ENCODE measurements around the gene TRAF7. TPM values are rescaled to one million over a fixed set of nuclear protein-coding genes. Genes with fewer than 3 reads are reported as not detected.
A peak's percentile ranks its signal among the peaks of the same experiment; 100 is the strongest.

TRAF7 gene
- total and polyA plus RNA-seq, 2 of the 8 experiments (the other 6 are each of a cell fraction or from before 2014, with no cell fraction given), result 96.8 to 148 TPM

DNA sequence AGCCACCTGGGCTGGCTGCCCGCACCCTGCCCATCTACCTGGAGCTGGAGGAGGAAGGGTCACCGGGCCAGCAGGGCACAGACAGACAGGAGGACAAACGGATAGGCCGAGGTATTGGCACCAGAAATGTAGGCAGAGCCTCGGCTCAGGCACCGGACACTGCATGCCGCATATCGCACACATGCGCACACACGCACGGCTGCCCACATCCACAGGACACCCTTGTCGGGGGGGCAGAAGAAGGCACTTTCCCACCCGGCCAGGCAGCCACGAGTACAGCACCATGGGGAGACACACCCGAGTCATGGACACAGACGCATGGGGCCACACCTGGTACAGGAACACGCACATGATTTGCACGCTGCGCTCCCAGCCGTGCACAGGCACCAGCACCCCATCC, 26.4 kb downstream of the TRAF7 start:
- peaks cover 2% of the 10 kb centered on the region; the same call in 1 of the 2 replicates for H3K23me2 ChIP-seq (ENCODE audit: low read depth, low read length)
- H3K4me1 ChIP-seq (replicated peaks in 1 of 4; ENCODE audit: control insufficient read depth in 3 of 4, insufficient read depth in 4 of 4, low read length in 3 of 4), result peaks cover 0 to 7% (median 2%) of the 10 kb centered on the region in 4 experiments; a peak in 4 of 7 replicates
- no peak overlapping the region for H2AFZ ChIP-seq (ENCODE audit: low read length)
- no peak overlapping the region for H3K23ac ChIP-seq (ENCODE audit: insufficient read length)
- no peak overlapping the region for H3K4me3 ChIP-seq (ENCODE audit: extremely low read depth in 1 of 4, insufficient read depth in 2 of 4, low read depth in 3 of 4, low read length in 4 of 4)
- DNase-seq (ENCODE audit: low read depth in 1 of 2, low spot score in 2 of 2) (no peak), FAIRE-seq (no peak)
- H4K8ac ChIP-seq (ENCODE audit: extremely low read depth, insufficient read depth, low read length), result no peak overlapping the region
- H3K4me2 ChIP-seq (ENCODE audit: insufficient read depth in 1 of 2, low read depth in 2 of 2, low read length in 2 of 2), result no peak overlapping the region
- no peak overlapping the region for H2BK120ac ChIP-seq (replicated peaks; ENCODE audit: low read depth, low read length)
- H4K5ac ChIP-seq (ENCODE audit: insufficient read length, low read depth, low read length), result no peak overlapping the region
- 0 out of 2 replicates have a peak overlapping the region, but pooled peaks have one; percentile 24 for H2BK5ac ChIP-seq (ENCODE audit: low read depth, low read length)
- H3K56ac ChIP-seq (replicated peaks; ENCODE audit: insufficient read length, low read depth, low read length), result no peak overlapping the region
- H2BK20ac ChIP-seq (ENCODE audit: low read length), result no peak overlapping the region
- WGBS, 2 experiments (ENCODE audit: extremely low coverage in 1 of 2, insufficient coverage in 1 of 2, insufficient read length in 1 of 2, insufficient replicate concordance in 2 of 2, low coverage in 1 of 2, low lambda C conversion rate in 2 of 2, missing lambda C conversion rate in 1 of 2), result 90% methylated on average over 20 of the region's 20 CpGs; no CpG with 5 or more reads in 1 of the 2 experiments
- H3K79me2 ChIP-seq (ENCODE audit: control insufficient read depth in 1 of 2, insufficient read depth in 2 of 2, low read length in 2 of 2), result no peaks in the 10 kb centered on the region
- H3K27me3 ChIP-seq (replicated peaks in 1 of 4; ENCODE audit: control insufficient read depth in 3 of 4, extremely low read depth in 1 of 4, insufficient read depth in 3 of 4, low read length in 3 of 4), result no peaks in the 10 kb centered on the region; a peak in 1 of 7 replicates
- ChIA-PET CTCF (ENCODE audit: partially characterized antibody) (interaction anchor here (1.0 to 1.9 kb wide), 4 partner anchors 13 to 181 kb away, joined by 3 to 4 read pairs (median 4); no protein-coding TSS in a partner anchor), POLR2A (ENCODE audit: partially characterized antibody) (interaction anchor here (1.2 to 3.2 kb wide), 5 partner anchors 26 to 156 kb away, joined by 3 to 23 read pairs (median 4); partner anchors contain the start of genes NHERF2 and TRAF7)
- H2BK12ac ChIP-seq (ENCODE audit: low read depth, low read length), result no peak overlapping the region
- no peaks in the 10 kb centered on the region for H3K79me1 ChIP-seq (ENCODE audit: low read depth, low read length)
- H2BK15ac ChIP-seq (ENCODE audit: low read length), result peak overlapping the region; percentile 61
- H3K36me3 ChIP-seq (ENCODE audit: control insufficient read depth in 2 of 4, insufficient read depth in 4 of 4, low read length in 3 of 4), result peaks cover 0 to 12% (median 0%) of the 10 kb centered on the region in 4 experiments; a peak in 2 of 8 replicates
- 0 out of 2 replicates have a peak overlapping the region, but pooled peaks have one; percentile 77 for H2AK5ac ChIP-seq (ENCODE audit: low read depth, low read length)
- H4K20me1 ChIP-seq (replicated peaks in 1 of 2; ENCODE audit: control insufficient read depth in 1 of 2, insufficient read depth in 2 of 2, low read length in 2 of 2), result peaks cover 0 to 10% of the 10 kb centered on the region in 2 experiments
- H3K27ac ChIP-seq (ENCODE audit: low read depth, low read length), result no peak overlapping the region
- no peak overlapping the region for H3K4ac ChIP-seq (replicated peaks; ENCODE audit: insufficient read length, low read depth, low read length)
- H3K9ac ChIP-seq (replicated peaks in 1 of 4; ENCODE audit: extremely low read depth in 1 of 4, low read depth in 3 of 4, low read length in 3 of 4), result no peak overlapping the region; a peak in 1 of 7 replicates
- no peak overlapping the region for H4K91ac ChIP-seq (replicated peaks; ENCODE audit: insufficient read length, low read length)
- no peaks in the 10 kb centered on the region for H3K9me3 ChIP-seq (ENCODE audit: insufficient read depth in 2 of 2, low read depth in 1 of 2, low read length in 1 of 2)
- no peak overlapping the region for H3K18ac ChIP-seq (ENCODE audit: extremely low read depth, low read length)
- no peak overlapping the region for H3K14ac ChIP-seq (ENCODE audit: insufficient read length)
